Spleen (tissue), 11 donors: Measurements from ENCODE around the gene DENND1C. TPM values are rescaled to one million over a fixed set of nuclear protein-coding genes. Genes with fewer than 3 reads are reported as not detected.
A peak's percentile ranks its signal among the peaks of the same experiment; 100 is the strongest.
"Not testable (repeated sequence)": the region's sequence is repeated elsewhere in the genome, so short reads cannot be mapped to it uniquely, and the experiment has no call there.

Experiments used
- DNase-seq: peaks from one replicate; pipeline ENCODE4 v3.0.0-alpha.2; 2020
- H3K27ac ChIP-seq, 8 donors: fragments of 200-600 bp; sonication (generic) in 7 of 8; 1 replicate in 4 of 8; 2 replicates in 4 of 8; pipeline versions ENCODE4 v1.5.0 to v1.8.0; 2016 to 2021; ENCODE audit warnings: inconsistent platforms in 4 of 8, mild to moderate bottlenecking in 4 of 8, moderate library complexity in 1 of 8
- H3K27me3 ChIP-seq, 7 donors: fragments of 200-600 bp; sonication (generic) in 6 of 7; replicated peaks in 1 of 7; 1 replicate in 4 of 7; 2 replicates in 3 of 7; pipeline versions ENCODE4 v1.5.0 to v1.8.0; 2016 to 2021; ENCODE audit warnings: inconsistent platforms in 3 of 7, mild to moderate bottlenecking in 1 of 7
- H3K36me3 ChIP-seq, 6 donors: fragments of 200-600 bp; sonication (generic) in 5 of 6; 1 replicate in 4 of 6; 2 replicates in 2 of 6; pipeline versions ENCODE4 v1.5.0 to v1.8.0; 2016 to 2021; ENCODE audit warnings: inconsistent platforms in 2 of 6
- H3K4me1 ChIP-seq, 6 donors: fragments of 200-600 bp; sonication (generic) in 5 of 6; 1 replicate in 3 of 6; 2 replicates in 3 of 6; pipeline versions ENCODE4 v1.5.0 to v1.8.0; 2016 to 2021; ENCODE audit warnings: inconsistent platforms in 3 of 6
- H3K4me3 ChIP-seq, 8 donors: fragments of 200-600 bp; sonication (generic) in 7 of 8; 1 replicate in 4 of 8; 2 replicates in 4 of 8; pipeline versions ENCODE4 v1.5.0 to v1.8.0; 2016 to 2021; ENCODE audit warnings: inconsistent platforms in 4 of 8, mild to moderate bottlenecking in 4 of 8, moderate library complexity in 2 of 8
- H3K9me3 ChIP-seq, 8 donors: fragments of 200-600 bp; sonication (generic) in 7 of 8; 1 replicate in 4 of 8; 2 replicates in 4 of 8; pipeline versions ENCODE4 v1.5.0 to v1.8.0; 2016 to 2021; ENCODE audit warnings: inconsistent platforms in 4 of 8
- POLR2A ChIP-seq, 3 donors: fragments of 450-650 bp; IDR thresholded peaks; one replicate each; pipeline ENCODE4 v1.5.1; 2017; ENCODE audit warnings: antibody characterized with exemption in 3 of 3, mild to moderate bottlenecking in 1 of 3
- POLR2AphosphoS5 ChIP-seq, 3 donors: sonication (generic); formaldehyde crosslinking; IDR thresholded peaks; one replicate each; pipeline ENCODE4 v1.5.1; 2017; ENCODE audit warnings: antibody characterized with exemption in 3 of 3
- WGBS, 5 donors: extraction: QIAGEN DNeasy Blood & Tissue Kit in 3 of 5; methylation state at CpG; one replicate each; pipeline versions ENCODE4 v1.1.5 to v1.1.7; 2013 to 2018; 5-methylcytosine and 5-hydroxymethylcytosine counted together
- intact Hi-C: fragments of 100-400 bp; cut with DNase I; formaldehyde crosslinking; loops from one replicate; pipeline ENCODE4 v1.15.0; 2023; ENCODE audit warnings: low total_unique reads
- polyA plus RNA-seq, 3 donors: library from polyadenylated mRNA; stranded (reverse); fragments of 200-250 nt; gene quantifications; one replicate each; pipeline ENCODE4 v1.2.1, GENCODE V29; 2013
- total RNA-seq, 7 donors: library from RNA; depleted of rRNA in 3 of 7; stranded (reverse); fragments of >200 nt in 3 of 7; fragmentation: NEBNext Ultra II Directional in 4 of 7; extraction: Animal tissue kit (Norgen Biotek cat#: 25700) in 4 of 7; gene quantifications; one replicate each; pipeline versions ENCODE4 v1.1.0 to v1.2.1, GENCODE V29; 2016 to 2021
- TF ChIP-seq, protein P1 (sequence below), 11 experiments: fragments of 200-600 bp in 7 of 11; fragments of 450-650 bp in 4 of 11; sonication (generic) in 4 of 11; IDR thresholded peaks in 8 of 11; conservative IDR thresholded peaks in 3 of 11; 1 replicate in 7 of 11; 2 replicates in 4 of 11; pipeline versions ENCODE4 v1.4.0 to v1.8.0; 2016 to 2021; ENCODE audit warnings: antibody characterized with exemption in 11 of 11, inconsistent platforms in 4 of 11, mild to moderate bottlenecking in 1 of 11
- donor health status: healthy with polysubstance abuse.
- donor health status: DM: no; HTN: no; CAD: no; lungs with moderate emphysema.
- donor health status: DM: no; HTN: no; CAD: no.
- donor health status: Bipolar disorder and iron deficiency.
- donor health status: healthy.
- donor health status: DM: no; HTN: no; CAD: no.
- donor health status: DM: yes; HTN: yes; CAD: no.

DENND1C gene
- total and polyA plus RNA-seq, 10 donors = 36.8 to 70.9 (median 61.1) TPM

- H3K4me3 ChIP-seq = no peak overlapping the region
- no peaks in the 10 kb centered on the region for H3K27me3 ChIP-seq
- H3K9me3 ChIP-seq = no peaks in the 10 kb centered on the region
- WGBS, 5 donors = 63 to 76% (median 64%) methylated on average over 20 of the region's 20 CpGs
- no peak for TF ChIP-seq POLR2A (IDR thresholded peaks at IDR 0.05)
- peak; percentile 74 to 81 (median 76) for TF ChIP-seq POLR2AphosphoS5 (IDR thresholded peaks at IDR 0.05)
- intact Hi-C loops = no loop called here
- peaks cover 0 to 29% (median 8%) of the 10 kb centered on the region in 6 donors for H3K4me1 ChIP-seq
- peak; percentile 87 for DNase-seq
- peak overlapping the region; percentile 42 to 89 (median 79) for H3K27ac ChIP-seq
- no peaks in the 10 kb centered on the region for H3K36me3 ChIP-seq
Observed at GRCh38 chr19:6509118-6509971, 27.8 kb upstream of the DENND1C start.

DNA sequence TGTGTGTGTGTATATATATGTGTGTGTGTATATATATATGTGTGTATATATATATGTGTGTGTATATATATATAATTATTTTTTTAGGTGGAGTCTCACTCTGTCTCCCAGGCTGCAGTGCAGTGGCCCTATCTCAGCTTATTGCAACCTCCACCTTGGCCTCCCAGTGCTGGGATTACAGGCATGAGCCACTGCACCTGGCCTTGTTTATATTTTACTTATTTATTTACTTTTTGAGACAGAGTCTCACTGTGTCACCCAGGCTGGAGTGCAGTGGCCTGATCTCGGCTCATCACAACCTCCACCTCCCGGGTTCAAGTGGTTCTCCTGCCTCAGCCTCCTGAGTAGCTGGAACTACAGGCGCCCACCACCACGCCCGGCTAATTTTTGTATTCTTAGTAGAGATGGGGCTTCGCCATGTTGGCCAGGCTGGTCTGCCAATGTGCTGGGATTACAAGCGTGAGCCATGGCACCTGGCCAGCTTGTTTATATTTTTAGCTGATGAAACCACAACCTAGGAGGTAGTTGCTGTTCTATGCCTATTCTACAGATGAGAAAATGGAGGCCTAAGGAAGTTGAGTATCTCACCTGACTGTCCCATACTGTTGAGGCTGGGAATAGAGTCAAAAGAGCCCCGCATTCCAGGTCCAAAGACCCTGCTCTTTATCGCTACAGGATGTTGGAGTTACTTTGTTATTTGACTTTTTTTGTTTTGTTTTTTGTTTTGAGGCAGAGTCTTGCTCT lies 26.6 kb upstream of the DENND1C start:
- 86 to 89% (median 87%) methylated on average over 9 of the region's 9 CpGs for WGBS, 5 donors
- H3K9me3 ChIP-seq, DNase-seq, intact Hi-C loops, H3K4me3 ChIP-seq, H3K36me3 ChIP-seq: not testable (repeated sequence)
- H3K4me1 ChIP-seq = peaks cover 0 to 39% (median 18%) of the 10 kb centered on the region in 6 donors
- H3K27me3 ChIP-seq = peaks cover 0 to 11% (median 0%) of the 10 kb centered on the region in 7 donors
- peak overlapping the region in 7 of 8 donors; percentile 71 to 89 (median 82) for H3K27ac ChIP-seq

GRCh38 chr19:6503407-6504201 lies 22.0 kb upstream of the DENND1C start:
- WGBS, 5 donors = 64 to 86% (median 75%) methylated on average over 9 of the region's 9 CpGs

DNA sequence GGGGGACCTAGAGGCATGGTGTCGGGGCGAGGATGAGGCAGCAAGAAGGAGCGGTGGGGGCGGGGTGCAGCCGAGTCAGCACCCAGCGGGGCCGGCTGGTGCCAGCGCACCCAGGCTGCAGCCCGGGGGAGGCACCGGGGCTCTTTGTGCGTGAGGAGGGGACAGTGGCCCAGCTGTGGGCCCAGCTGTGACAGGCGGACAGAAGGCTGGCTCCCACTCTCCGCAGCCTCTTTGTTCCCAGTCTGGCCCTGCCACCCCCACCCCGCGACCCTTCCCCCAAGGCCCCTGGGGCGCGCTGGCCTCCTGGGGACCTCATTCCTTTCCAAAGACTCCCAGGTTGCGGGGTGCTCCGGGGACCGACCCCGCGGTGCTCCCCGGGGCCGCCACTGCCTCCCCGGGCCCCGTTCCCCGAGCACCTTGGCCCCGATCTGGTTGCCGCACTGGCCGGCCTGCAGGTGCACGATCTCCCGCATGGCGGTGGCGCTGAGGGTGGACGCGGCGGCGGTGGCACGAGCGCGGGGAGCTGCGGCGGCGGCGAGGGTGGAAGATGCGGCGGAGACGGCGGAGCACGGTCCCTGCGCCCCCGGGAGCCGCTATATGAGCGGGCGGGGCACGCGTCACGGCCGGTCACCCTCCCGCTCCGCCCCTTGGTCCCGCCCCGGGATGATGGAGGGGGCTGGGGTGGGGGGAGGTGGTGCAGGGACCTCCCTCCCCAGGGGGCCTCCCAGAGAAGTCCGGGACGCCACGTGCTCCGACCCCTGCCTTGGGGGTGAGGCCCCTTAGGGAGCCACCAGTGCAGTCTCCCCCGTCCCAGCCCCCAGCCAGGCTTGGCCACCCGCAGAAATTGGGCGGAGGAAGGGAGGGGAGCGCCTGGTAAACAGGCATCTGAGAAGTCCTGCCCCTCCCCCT lies 20.4 kb upstream of the DENND1C start, which contains the start of gene TUBB4A:
TUBB4A (minus strand) TSS at position 570 of the 909 bp plus-strand sequence; CDS start at position 473, 97 bp downstream.
- intact Hi-C loops = no loop called here
- H3K4me1 ChIP-seq = peaks cover 8 to 69% (median 42%) of the 10 kb centered on the region in 6 donors
- no peaks in the 10 kb centered on the region for H3K9me3 ChIP-seq
- TF ChIP-seq, protein P1, sequence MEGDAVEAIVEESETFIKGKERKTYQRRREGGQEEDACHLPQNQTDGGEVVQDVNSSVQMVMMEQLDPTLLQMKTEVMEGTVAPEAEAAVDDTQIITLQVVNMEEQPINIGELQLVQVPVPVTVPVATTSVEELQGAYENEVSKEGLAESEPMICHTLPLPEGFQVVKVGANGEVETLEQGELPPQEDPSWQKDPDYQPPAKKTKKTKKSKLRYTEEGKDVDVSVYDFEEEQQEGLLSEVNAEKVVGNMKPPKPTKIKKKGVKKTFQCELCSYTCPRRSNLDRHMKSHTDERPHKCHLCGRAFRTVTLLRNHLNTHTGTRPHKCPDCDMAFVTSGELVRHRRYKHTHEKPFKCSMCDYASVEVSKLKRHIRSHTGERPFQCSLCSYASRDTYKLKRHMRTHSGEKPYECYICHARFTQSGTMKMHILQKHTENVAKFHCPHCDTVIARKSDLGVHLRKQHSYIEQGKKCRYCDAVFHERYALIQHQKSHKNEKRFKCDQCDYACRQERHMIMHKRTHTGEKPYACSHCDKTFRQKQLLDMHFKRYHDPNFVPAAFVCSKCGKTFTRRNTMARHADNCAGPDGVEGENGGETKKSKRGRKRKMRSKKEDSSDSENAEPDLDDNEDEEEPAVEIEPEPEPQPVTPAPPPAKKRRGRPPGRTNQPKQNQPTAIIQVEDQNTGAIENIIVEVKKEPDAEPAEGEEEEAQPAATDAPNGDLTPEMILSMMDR (IDR thresholded peaks at IDR 0.05 in 8 of 11, conservative IDR thresholded peaks at IDR 0.05 in 3 of 11) = no peak
- no peak for TF ChIP-seq POLR2A (IDR thresholded peaks at IDR 0.05)
- peak; percentile 62 to 74 (median 71) for TF ChIP-seq POLR2AphosphoS5 (IDR thresholded peaks at IDR 0.05)
- WGBS, 5 donors = 1 to 3% (median 2%) methylated on average over 40 to 71 of the region's 71 CpGs
- H3K27ac ChIP-seq = peak within 1 kb of the TSS in 6 of 8 donors; percentile 44 to 79 (median 65)
- H3K36me3 ChIP-seq = no peaks in the 10 kb centered on the region
- H3K4me3 ChIP-seq = peak within 1 kb of the TSS; percentile 47 to 78 (median 59)
- peak; percentile 86 for DNase-seq
- H3K27me3 ChIP-seq = peaks cover 0 to 46% (median 14%) of the 10 kb centered on the region in 7 donors

More at GRCh38 chr19:6503407-6504201, 22.0 kb upstream of the DENND1C start:
- Histone ChIP-seq H3K36me3 (no peaks in the 10 kb centered on the region), H3K4me1 (peaks cover 8 to 68% (median 41%) of the 10 kb centered on the region in 6 donors), H3K27me3 (peaks cover 0 to 46% (median 14%) of the 10 kb centered on the region in 7 donors), H3K9me3 (no peaks in the 10 kb centered on the region), H3K4me3 (no peak overlapping the region), H3K27ac (peak overlapping the region in 6 of 8 donors; percentile 17 to 79 (median 56))
- TF ChIP-seq POLR2A (IDR thresholded peaks at IDR 0.05) (no peak), POLR2AphosphoS5 (IDR thresholded peaks at IDR 0.05) (peak in 1 of 3 donors; percentile 53)
- no peak for DNase-seq
- intact Hi-C loops = no loop called here
